Loucy (cell line): ENCODE measurements around the gene FOXD1.

Source experiments
- H2AFZ ChIP-seq: fragments of 200-600 bp; sonication (generic); 2 replicates; pipeline ENCODE4 v1.6.0; 2016; ENCODE audit warnings: antibody characterized with exemption, mild to moderate bottlenecking, low read length, moderate library complexity
- H3F3A ChIP-seq: fragments of 200-600 bp; 2 replicates; pipeline ENCODE4 v1.6.0; 2016; ENCODE audit warnings: antibody characterized with exemption, low read depth, mild to moderate bottlenecking
- H3K27me3 ChIP-seq: fragments of 200-600 bp; sonication (generic); 2 replicates; pipeline ENCODE4 v1.6.1; 2014; ENCODE audit warnings: low read length, mild to moderate bottlenecking; ENCODE audit not compliant: insufficient read depth, poor library complexity, severe bottlenecking
- H3K36me3 ChIP-seq: fragments of 200-600 bp; sonication (generic); 2 replicates; pipeline ENCODE4 v1.6.1; 2016; ENCODE audit warnings: low read length; ENCODE audit not compliant: insufficient read depth
- H3K4me1 ChIP-seq: fragments of 200-600 bp; sonication (generic); 2 replicates; pipeline ENCODE4 v1.5.1; 2014; ENCODE audit warnings: low read length, mild to moderate bottlenecking; ENCODE audit not compliant: insufficient read depth, poor library complexity, severe bottlenecking
- H3K4me2 ChIP-seq: fragments of 200-600 bp; sonication (generic); 2 replicates; pipeline ENCODE4 v1.6.0; 2014; ENCODE audit warnings: antibody characterized with exemption, low read length, low read depth, mild to moderate bottlenecking; ENCODE audit not compliant: poor library complexity, severe bottlenecking
- H3K4me3 ChIP-seq: fragments of 200-600 bp; sonication (generic); 2 replicates; pipeline ENCODE4 v1.5.1; 2014; ENCODE audit warnings: low read length, mild to moderate bottlenecking, mixed read lengths; ENCODE audit not compliant: poor library complexity, severe bottlenecking
- H3K79me2 ChIP-seq: fragments of 200-600 bp; sonication (generic); 2 replicates; pipeline ENCODE4 v1.6.1; 2014; ENCODE audit warnings: low read length; ENCODE audit not compliant: insufficient read depth
- H3K9ac ChIP-seq: fragments of 200-600 bp; sonication (generic); 2 replicates; pipeline ENCODE4 v1.6.0; 2014; ENCODE audit warnings: mild to moderate bottlenecking, low read depth, low read length, moderate library complexity; ENCODE audit not compliant: poor library complexity, severe bottlenecking
- H3K9me2 ChIP-seq: fragments of 200-600 bp; sonication (generic); replicated peaks from 2 replicates; pipeline ENCODE4 v1.6.1; 2016; ENCODE audit warnings: low read depth, low read length, mixed read lengths
- H3K9me3 ChIP-seq: fragments of 200-600 bp; sonication (generic); 2 replicates; pipeline ENCODE4 v1.6.1; 2014; ENCODE audit warnings: mild to moderate bottlenecking, antibody characterized with exemption, low read length, low read depth; ENCODE audit not compliant: insufficient read depth
- H4K20me1 ChIP-seq: fragments of 200-600 bp; sonication (generic); 2 replicates; pipeline ENCODE4 v1.6.0; 2014; ENCODE audit warnings: antibody characterized with exemption, low read length, mild to moderate bottlenecking; ENCODE audit not compliant: insufficient read depth, poor library complexity, severe bottlenecking
- EZH2phosphoT487 ChIP-seq: fragments of 200-600 bp; IDR thresholded peaks from 2 replicates; pipeline ENCODE4 v1.6.1; 2018; ENCODE audit warnings: antibody characterized with exemption, mild to moderate bottlenecking, moderate library complexity, borderline replicate concordance
- TF ChIP-seq, protein P1 (sequence below): fragments of 200-600 bp; sonication (generic); conservative IDR thresholded peaks from 2 replicates; pipeline ENCODE4 v1.5.1; 2014; ENCODE audit warnings: mild to moderate bottlenecking, antibody characterized with exemption, low read length

The FOXD1 gene

DNA sequence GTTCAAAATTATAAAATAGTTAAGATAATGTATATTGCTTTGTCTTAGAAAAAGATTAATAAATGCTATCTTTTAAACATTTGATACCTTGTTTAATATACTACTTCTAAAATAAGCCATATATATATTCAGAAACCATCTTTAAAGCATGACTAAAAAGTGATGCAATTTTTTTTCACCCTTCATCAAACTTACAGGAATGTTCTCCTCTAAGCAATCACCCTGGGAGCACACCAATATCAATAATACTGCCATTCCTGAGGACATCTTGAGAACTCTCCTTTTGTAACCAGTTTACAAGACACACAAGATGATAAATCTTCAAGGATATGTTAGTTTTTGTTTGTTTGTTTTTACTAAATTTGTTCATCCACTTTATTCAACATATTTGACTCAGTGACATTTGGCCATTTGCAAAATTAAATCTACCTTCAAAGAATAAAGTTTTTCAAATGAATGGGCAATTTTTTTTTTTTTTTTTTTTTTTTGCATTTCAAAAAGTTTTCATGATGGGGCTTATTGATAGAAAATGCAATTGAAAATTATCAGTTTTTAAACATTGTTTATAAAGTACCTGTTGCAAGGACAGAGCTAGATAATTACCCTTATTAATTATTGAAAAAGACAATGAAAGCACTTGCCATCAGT, 17.2 kb downstream of the FOXD1 start:
- Histone ChIP-seq H3K4me2 (no peak overlapping the region), H2AFZ (no peak overlapping the region), H3K9me2 (no peaks in the 10 kb centered on the region), H3K9ac (no peak overlapping the region), H3K9me3 (no peaks in the 10 kb centered on the region), H3K4me3 (no peak overlapping the region), H3F3A (no peaks in the 10 kb centered on the region), H3K36me3 (no peaks in the 10 kb centered on the region), H3K4me1 (no peaks in the 10 kb centered on the region), H4K20me1 (no peaks in the 10 kb centered on the region), H3K27me3 (no peaks in the 10 kb centered on the region), H3K79me2 (no peaks in the 10 kb centered on the region)
- no peak for TF ChIP-seq EZH2phosphoT487
- TF ChIP-seq, protein P1, sequence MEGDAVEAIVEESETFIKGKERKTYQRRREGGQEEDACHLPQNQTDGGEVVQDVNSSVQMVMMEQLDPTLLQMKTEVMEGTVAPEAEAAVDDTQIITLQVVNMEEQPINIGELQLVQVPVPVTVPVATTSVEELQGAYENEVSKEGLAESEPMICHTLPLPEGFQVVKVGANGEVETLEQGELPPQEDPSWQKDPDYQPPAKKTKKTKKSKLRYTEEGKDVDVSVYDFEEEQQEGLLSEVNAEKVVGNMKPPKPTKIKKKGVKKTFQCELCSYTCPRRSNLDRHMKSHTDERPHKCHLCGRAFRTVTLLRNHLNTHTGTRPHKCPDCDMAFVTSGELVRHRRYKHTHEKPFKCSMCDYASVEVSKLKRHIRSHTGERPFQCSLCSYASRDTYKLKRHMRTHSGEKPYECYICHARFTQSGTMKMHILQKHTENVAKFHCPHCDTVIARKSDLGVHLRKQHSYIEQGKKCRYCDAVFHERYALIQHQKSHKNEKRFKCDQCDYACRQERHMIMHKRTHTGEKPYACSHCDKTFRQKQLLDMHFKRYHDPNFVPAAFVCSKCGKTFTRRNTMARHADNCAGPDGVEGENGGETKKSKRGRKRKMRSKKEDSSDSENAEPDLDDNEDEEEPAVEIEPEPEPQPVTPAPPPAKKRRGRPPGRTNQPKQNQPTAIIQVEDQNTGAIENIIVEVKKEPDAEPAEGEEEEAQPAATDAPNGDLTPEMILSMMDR, result no peak

DNA sequence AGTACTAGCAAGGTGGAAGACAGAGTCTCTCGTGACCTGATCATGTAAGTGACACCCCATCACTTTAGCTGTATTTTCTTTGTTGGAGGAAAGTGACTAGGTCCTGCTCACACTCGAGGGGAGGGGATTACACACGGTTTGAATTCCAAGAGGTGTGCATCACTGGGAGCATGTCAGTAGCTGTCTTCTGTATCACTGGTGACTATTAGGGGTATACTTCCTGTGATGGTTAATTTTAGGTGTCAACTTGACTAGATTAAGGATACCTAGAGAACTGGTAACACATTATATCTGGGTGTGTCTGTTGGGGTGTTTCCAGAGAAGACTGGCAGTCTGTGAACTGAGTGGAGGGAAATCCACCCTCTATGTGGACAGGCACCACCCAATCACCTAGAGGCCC, 22.5 kb downstream of the FOXD1 start:
- Histone ChIP-seq H3K9me2 (no peaks in the 10 kb centered on the region), H3K36me3 (no peaks in the 10 kb centered on the region), H3K4me3 (no peak overlapping the region), H3F3A (no peaks in the 10 kb centered on the region), H3K9ac (no peak overlapping the region), H3K79me2 (no peaks in the 10 kb centered on the region), H3K4me2 (no peak overlapping the region), H2AFZ (no peak overlapping the region), H4K20me1 (no peaks in the 10 kb centered on the region), H3K4me1 (no peaks in the 10 kb centered on the region), H3K27me3 (no peaks in the 10 kb centered on the region), H3K9me3 (no peaks in the 10 kb centered on the region)
- TF ChIP-seq, protein P1, result no peak

DNA sequence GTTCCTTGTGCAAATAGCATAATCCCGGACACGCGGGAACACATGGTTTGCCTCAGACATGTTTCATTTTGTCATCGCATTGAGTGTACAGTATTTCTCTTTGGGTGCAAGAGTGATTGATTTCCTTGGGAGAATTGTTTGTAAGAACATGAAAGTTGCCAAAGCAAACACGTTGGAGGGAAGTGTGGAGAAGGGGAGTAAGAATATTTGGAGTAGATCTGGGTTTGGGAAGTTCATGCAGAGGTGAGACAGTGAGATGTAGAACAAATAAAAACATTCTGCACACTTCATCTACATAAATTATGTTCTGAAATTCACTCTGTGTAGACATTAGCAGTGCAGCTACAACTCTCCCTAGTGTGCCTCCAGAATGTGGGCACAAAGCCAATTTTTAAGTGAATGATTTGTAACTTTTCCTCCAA, 24.0 kb downstream of the FOXD1 start:
- Histone ChIP-seq H4K20me1 (no peaks in the 10 kb centered on the region), H3K9me3 (no peaks in the 10 kb centered on the region), H3K27me3 (no peaks in the 10 kb centered on the region)

More for the DNA sequence above, 24.0 kb downstream of the FOXD1 start:
- Histone ChIP-seq H3K36me3 (no peaks in the 10 kb centered on the region), H3K9ac (no peak overlapping the region), H3K4me3 (no peak overlapping the region), H3K4me2 (no peak overlapping the region), H3F3A (no peaks in the 10 kb centered on the region), H3K4me1 (no peaks in the 10 kb centered on the region), H2AFZ (no peak overlapping the region), H3K79me2 (no peaks in the 10 kb centered on the region), H3K9me2 (no peaks in the 10 kb centered on the region)
- TF ChIP-seq EZH2phosphoT487, result no peak
- TF ChIP-seq, protein P1, result no peak
